B cell (primary cell): ENCODE results near the gene YIPF5. TPM values are rescaled to one million over a fixed set of nuclear protein-coding genes. Genes with fewer than 3 reads are reported as not detected.

Experiments
- ATAC-seq: fragments of 200-7000 bp; cut with Tn5 transposase; one replicate; pipeline ENCODE4 v1.10.0; 2021; ENCODE audit warnings: low read depth, mild to moderate bottlenecking, moderate number of reproducible peaks, moderate library complexity
- CTCF ChIA-PET: fragments of 350-600 bp; sonication (Branson Sonifier 250); formaldehyde crosslinking; loops from one replicate; lab custom pipeline; 2021; ENCODE audit warnings: antibody characterized with exemption, inconsistent platforms; lab: Charles Lee
- POLR2A ChIA-PET: fragments of 350-600 bp; sonication (Branson Sonifier 250); formaldehyde crosslinking; loops from one replicate; lab custom pipeline; 2021; ENCODE audit warnings: antibody characterized with exemption; lab: Charles Lee
- DNase-seq: peaks from one replicate; pipeline ENCODE4 v3.0.0; 2013
- H2AFZ ChIP-seq: 2 replicates; pipeline ENCODE4 v1.6.1; 2012; ENCODE audit warnings: mild to moderate bottlenecking, low read depth, low read length; ENCODE audit not compliant: insufficient read depth, poor library complexity, severe bottlenecking
- H3K27ac ChIP-seq, 2 donors: 1 replicate in 1 of 2; 2 replicates in 1 of 2; pipeline ENCODE4 v1.5.1; 2012 to 2013; ENCODE audit warnings: low read length in 2 of 2, mild to moderate bottlenecking in 2 of 2, moderate library complexity in 1 of 2
- H3K27me3 ChIP-seq, 4 experiments: fragments of 200-600 bp in 1 of 4; sonication (generic) in 1 of 4; replicated peaks in 1 of 4; 1 replicate in 2 of 4; 2 replicates in 2 of 4; pipeline versions ENCODE4 v1.6.1 to v1.7.0; 2013 to 2016; ENCODE audit warnings: low read length in 3 of 4, mild to moderate bottlenecking in 2 of 4, mixed read lengths in 1 of 4, moderate library complexity in 1 of 4; ENCODE audit not compliant: insufficient read depth in 4 of 4, control insufficient read depth in 3 of 4; ENCODE audit errors: control extremely low read depth in 1 of 4
- H3K36me3 ChIP-seq, 2 experiments: replicated peaks in 1 of 2; 1 replicate in 1 of 2; 2 replicates in 1 of 2; pipeline versions ENCODE4 v1.6.1 to v1.7.1; 2013; ENCODE audit warnings: low read length in 1 of 2; ENCODE audit not compliant: insufficient read depth in 2 of 2, control insufficient read depth in 1 of 2; ENCODE audit errors: control extremely low read depth in 1 of 2, extremely low read depth in 1 of 2
- H3K4me1 ChIP-seq, 2 donors: fragments of 200-600 bp in 1 of 2; sonication (generic) in 1 of 2; 1 replicate in 1 of 2; 2 replicates in 1 of 2; pipeline versions ENCODE4 v1.5.1 to v1.6.1; 2013 to 2017; ENCODE audit warnings: low read length in 2 of 2; ENCODE audit not compliant: control insufficient read depth in 2 of 2, insufficient read depth in 2 of 2
- H3K4me2 ChIP-seq: replicated peaks from 2 replicates; pipeline ENCODE3; 2012; ENCODE audit warnings: mild to moderate bottlenecking, low read depth, low read length; ENCODE audit not compliant: poor library complexity, severe bottlenecking
- H3K4me3 ChIP-seq, 5 experiments: fragments of 200-600 bp in 1 of 5; sonication (generic) in 1 of 5; 1 replicate in 3 of 5; 2 replicates in 2 of 5; pipeline versions ENCODE4 v1.5.1 to v1.7.0; 2011 to 2016; ENCODE audit warnings: low read length in 4 of 5, mild to moderate bottlenecking in 4 of 5, low read depth in 2 of 5, control low read depth in 1 of 5, moderate library complexity in 1 of 5; ENCODE audit not compliant: insufficient read depth in 1 of 5; ENCODE audit errors: control extremely low read depth in 1 of 5, extremely low read depth in 1 of 5
- H3K79me2 ChIP-seq: fragments of 200-600 bp; sonication (generic); one replicate; pipeline ENCODE4 v1.6.0; 2016; ENCODE audit warnings: low read length; ENCODE audit not compliant: control insufficient read depth, insufficient read depth
- H3K9ac ChIP-seq: fragments of 200-600 bp; sonication (generic); 2 replicates; pipeline ENCODE4 v1.6.1; 2017; ENCODE audit warnings: mild to moderate bottlenecking, low read length, moderate library complexity
- H3K9me3 ChIP-seq, 3 donors: one replicate each; pipeline versions ENCODE4 v1.6.1 to v1.7.1; 2013; ENCODE audit warnings: low read length in 2 of 3; ENCODE audit not compliant: control insufficient read depth in 2 of 3, insufficient read depth in 1 of 3; ENCODE audit errors: control extremely low read depth in 1 of 3
- H4K20me1 ChIP-seq: 2 replicates; pipeline ENCODE4 v1.6.0; 2012; ENCODE audit warnings: mild to moderate bottlenecking, low read length; ENCODE audit not compliant: insufficient read depth, control insufficient read depth, poor library complexity, severe bottlenecking
- H3K27ac Mint-ChIP-seq: one replicate; pipeline ENCODE4 v1.8.0; 2021; ENCODE audit warnings: mixed read lengths
- H3K27me3 Mint-ChIP-seq: one replicate; pipeline ENCODE4 v1.8.0; 2021; ENCODE audit warnings: mixed read lengths
- H3K4me1 Mint-ChIP-seq: one replicate; pipeline ENCODE4 v1.8.0; 2021; ENCODE audit warnings: mixed read lengths
- H3K4me3 Mint-ChIP-seq: one replicate; pipeline ENCODE4 v1.8.0; 2021; ENCODE audit warnings: mixed read lengths
- H3K9me3 Mint-ChIP-seq: one replicate; pipeline ENCODE4 v1.8.0; 2022; ENCODE audit warnings: mixed read lengths; ENCODE audit not compliant: insufficient read depth
- CTCF ChIP-seq: fragments of 200-600 bp; IDR thresholded peaks from one replicate; pipeline ENCODE4 v1.8.0; 2022; ENCODE audit warnings: antibody characterized with exemption, mild to moderate bottlenecking
- EZH2 ChIP-seq: IDR thresholded peaks from 2 replicates; pipeline ENCODE4 v1.6.1; 2012; ENCODE audit warnings: borderline replicate concordance, low read depth, mild to moderate bottlenecking, moderate library complexity, low read length; ENCODE audit not compliant: insufficient read depth, poor library complexity, severe bottlenecking
- WGBS: methylation state at CpG from one replicate; pipeline ENCODE4 v1.1.5; 2013; ENCODE audit warnings: missing lambda C conversion rate; ENCODE audit not compliant: insufficient coverage; 5-methylcytosine and 5-hydroxymethylcytosine counted together
- intact Hi-C: fragments of 100-400 bp; cut with micrococcal nuclease; formaldehyde crosslinking; loops from one replicate; pipeline ENCODE4 v1.10.0; 2022
- polyA plus RNA-seq: library from polyadenylated mRNA; depleted of rRNA; stranded (reverse); fragments of >200 nt; gene quantifications from 2 replicates; pipeline ENCODE4 v1.2.3, GENCODE V29; 2012
- small RNA-seq: library from RNA; depleted of rRNA; stranded (forward); fragments of <200 nt; gene quantifications from one replicate; pipeline ENCODE3, GENCODE V24; 2012; ENCODE audit warnings: low replicate concordance, low read depth; ENCODE audit not compliant: insufficient read length
- total RNA-seq, 2 donors: library from RNA; stranded (reverse); fragments of 120-200 nt in 1 of 2; gene quantifications; 1 replicate in 1 of 2; 2 replicates in 1 of 2; pipeline versions ENCODE4 v1.2.3 to v1.2.4, GENCODE V29; 2013 to 2022

YIPF5 gene
- total and polyA plus RNA-seq, 2 donors (not counting 1 experiment from before 2014, with no cell fraction given), result 7.2 to 24.0 TPM

GRCh38 chr5:144114571-144114970 is 55.9 kb downstream of the YIPF5 start:
- POLR2A ChIA-PET, result no interaction called here
- intact Hi-C loops, result no loop called here

More at GRCh38 chr5:144114571-144114970, 55.9 kb downstream of the YIPF5 start:
- no peak overlapping the region for H2AFZ ChIP-seq
- H3K4me2 ChIP-seq, result no peak overlapping the region
- Mint-ChIP-seq H3K27me3 (peaks cover 18% of the 10 kb centered on the region), H3K4me3 (no peak overlapping the region), H3K4me1 (no peaks in the 10 kb centered on the region), H3K9me3 (peaks cover 2% of the 10 kb centered on the region), H3K27ac (no peak overlapping the region)
- no peaks in the 10 kb centered on the region for H3K36me3 ChIP-seq
- DNase-seq, result no peak
- H4K20me1 ChIP-seq, result no peaks in the 10 kb centered on the region
- CTCF ChIA-PET, result no interaction called here
- no peak overlapping the region for H3K4me3 ChIP-seq
- H3K4me1 ChIP-seq, result no peaks in the 10 kb centered on the region
- no peak overlapping the region for H3K27ac ChIP-seq
- H3K9ac ChIP-seq, result no peak overlapping the region
- no peaks in the 10 kb centered on the region for H3K9me3 ChIP-seq
- ATAC-seq, result no peak
- TF ChIP-seq CTCF (no peak), EZH2 (no peak)
- no CpG with 5 or more reads among the region's 1 CpG for WGBS
- no peaks in the 10 kb centered on the region for H3K79me2 ChIP-seq
- peaks cover 0 to 3% (median 0%) of the 10 kb centered on the region in 4 experiments for H3K27me3 ChIP-seq

Small RNAs within 50 kb of the gene (small RNA-seq; reads per million reads assigned to genes)
- gene RN7SL87P, result not detected

Other genes starting within 250 kb of the YIPF5 start
- gene KCTD16, start 214 bp upstream of the YIPF5 start, total RNA-seq, result 0.17 TPM in 1 of 2 replicates, not detected in the other
- gene KCTD16, start 214 bp upstream of the YIPF5 start, polyA plus RNA-seq, result not detected in 2 replicates